Measurements from ENCODE around the gene KATNBL1.

Gene KATNBL1

DNA sequence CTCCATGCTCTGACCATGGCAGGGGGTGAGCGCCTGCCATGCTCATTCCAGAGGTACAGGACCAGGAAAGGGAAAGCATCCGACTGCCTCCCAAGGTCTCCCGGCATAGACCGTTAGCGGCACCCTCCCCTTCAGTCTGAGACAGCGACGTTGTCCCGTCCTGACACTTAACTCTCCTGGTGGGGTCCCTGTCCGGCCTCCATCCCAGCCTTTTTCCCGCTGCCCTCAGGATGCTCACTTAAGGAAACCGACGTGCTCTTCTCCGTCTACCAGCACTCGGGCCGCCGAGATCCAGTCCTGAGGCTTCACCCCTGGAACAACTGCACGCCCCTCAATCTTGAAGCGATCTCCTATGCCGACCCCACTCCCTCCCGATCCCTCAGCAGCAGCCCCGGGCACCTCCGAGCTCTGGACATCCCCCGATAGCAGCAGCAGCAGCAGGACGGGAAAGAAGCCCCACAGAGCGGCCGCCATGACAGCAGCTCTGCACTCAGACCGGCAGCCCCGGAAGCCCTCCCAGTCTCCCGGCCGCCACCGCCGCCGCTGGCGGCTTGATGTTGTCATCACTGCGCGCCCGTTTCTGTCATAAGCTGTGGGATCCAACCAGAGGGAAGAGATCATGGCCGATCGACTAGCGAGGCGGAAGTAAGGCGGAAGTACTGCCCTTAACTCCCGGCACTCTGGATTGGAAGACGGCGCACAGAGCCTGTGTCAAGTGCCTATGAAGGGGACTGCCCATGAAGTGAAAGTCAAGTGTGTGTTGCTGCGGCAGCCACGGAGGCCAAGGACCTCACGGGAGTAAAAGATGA, 108.3 kb downstream of the KATNBL1 start, which contains the start of the genes EMC7 and PGBD4 (continued):
- TF ChIP-seq, protein P1, sequence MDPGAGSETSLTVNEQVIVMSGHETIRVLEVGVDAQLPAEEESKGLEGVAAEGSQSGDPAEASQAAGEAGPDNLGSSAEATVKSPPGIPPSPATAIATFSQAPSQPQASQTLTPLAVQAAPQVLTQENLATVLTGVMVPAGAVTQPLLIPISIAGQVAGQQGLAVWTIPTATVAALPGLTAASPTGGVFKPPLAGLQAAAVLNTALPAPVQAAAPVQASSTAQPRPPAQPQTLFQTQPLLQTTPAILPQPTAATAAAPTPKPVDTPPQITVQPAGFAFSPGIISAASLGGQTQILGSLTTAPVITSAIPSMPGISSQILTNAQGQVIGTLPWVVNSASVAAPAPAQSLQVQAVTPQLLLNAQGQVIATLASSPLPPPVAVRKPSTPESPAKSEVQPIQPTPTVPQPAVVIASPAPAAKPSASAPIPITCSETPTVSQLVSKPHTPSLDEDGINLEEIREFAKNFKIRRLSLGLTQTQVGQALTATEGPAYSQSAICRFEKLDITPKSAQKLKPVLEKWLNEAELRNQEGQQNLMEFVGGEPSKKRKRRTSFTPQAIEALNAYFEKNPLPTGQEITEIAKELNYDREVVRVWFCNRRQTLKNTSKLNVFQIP (CRISPR knock-in tag; IDR thresholded peaks at IDR 0.05; ENCODE audit: borderline replicate concordance, low read depth), result no peak
- TF ChIP-seq, protein P2, sequence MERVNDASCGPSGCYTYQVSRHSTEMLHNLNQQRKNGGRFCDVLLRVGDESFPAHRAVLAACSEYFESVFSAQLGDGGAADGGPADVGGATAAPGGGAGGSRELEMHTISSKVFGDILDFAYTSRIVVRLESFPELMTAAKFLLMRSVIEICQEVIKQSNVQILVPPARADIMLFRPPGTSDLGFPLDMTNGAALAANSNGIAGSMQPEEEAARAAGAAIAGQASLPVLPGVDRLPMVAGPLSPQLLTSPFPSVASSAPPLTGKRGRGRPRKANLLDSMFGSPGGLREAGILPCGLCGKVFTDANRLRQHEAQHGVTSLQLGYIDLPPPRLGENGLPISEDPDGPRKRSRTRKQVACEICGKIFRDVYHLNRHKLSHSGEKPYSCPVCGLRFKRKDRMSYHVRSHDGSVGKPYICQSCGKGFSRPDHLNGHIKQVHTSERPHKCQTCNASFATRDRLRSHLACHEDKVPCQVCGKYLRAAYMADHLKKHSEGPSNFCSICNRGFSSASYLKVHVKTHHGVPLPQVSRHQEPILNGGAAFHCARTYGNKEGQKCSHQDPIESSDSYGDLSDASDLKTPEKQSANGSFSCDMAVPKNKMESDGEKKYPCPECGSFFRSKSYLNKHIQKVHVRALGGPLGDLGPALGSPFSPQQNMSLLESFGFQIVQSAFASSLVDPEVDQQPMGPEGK (CRISPR knock-in tag; IDR thresholded peaks at IDR 0.05; ENCODE audit: borderline replicate concordance), result no peak
- TF ChIP-seq TOX (CRISPR knock-in tag; IDR thresholded peaks at IDR 0.05; ENCODE audit: borderline replicate concordance), result no peak
- TF ChIP-seq ESRRG (CRISPR knock-in tag; IDR thresholded peaks at IDR 0.05), result no peak
- TF ChIP-seq ZNF70 (CRISPR knock-in tag; IDR thresholded peaks at IDR 0.05), result no peak
- TF ChIP-seq ZNF565 (CRISPR knock-in tag; conservative IDR thresholded peaks at IDR 0.05; ENCODE audit: low read depth), result no peak
- no peak for TF ChIP-seq ZFP30 (CRISPR knock-in tag; IDR thresholded peaks at IDR 0.05)
- TF ChIP-seq, protein P3, sequence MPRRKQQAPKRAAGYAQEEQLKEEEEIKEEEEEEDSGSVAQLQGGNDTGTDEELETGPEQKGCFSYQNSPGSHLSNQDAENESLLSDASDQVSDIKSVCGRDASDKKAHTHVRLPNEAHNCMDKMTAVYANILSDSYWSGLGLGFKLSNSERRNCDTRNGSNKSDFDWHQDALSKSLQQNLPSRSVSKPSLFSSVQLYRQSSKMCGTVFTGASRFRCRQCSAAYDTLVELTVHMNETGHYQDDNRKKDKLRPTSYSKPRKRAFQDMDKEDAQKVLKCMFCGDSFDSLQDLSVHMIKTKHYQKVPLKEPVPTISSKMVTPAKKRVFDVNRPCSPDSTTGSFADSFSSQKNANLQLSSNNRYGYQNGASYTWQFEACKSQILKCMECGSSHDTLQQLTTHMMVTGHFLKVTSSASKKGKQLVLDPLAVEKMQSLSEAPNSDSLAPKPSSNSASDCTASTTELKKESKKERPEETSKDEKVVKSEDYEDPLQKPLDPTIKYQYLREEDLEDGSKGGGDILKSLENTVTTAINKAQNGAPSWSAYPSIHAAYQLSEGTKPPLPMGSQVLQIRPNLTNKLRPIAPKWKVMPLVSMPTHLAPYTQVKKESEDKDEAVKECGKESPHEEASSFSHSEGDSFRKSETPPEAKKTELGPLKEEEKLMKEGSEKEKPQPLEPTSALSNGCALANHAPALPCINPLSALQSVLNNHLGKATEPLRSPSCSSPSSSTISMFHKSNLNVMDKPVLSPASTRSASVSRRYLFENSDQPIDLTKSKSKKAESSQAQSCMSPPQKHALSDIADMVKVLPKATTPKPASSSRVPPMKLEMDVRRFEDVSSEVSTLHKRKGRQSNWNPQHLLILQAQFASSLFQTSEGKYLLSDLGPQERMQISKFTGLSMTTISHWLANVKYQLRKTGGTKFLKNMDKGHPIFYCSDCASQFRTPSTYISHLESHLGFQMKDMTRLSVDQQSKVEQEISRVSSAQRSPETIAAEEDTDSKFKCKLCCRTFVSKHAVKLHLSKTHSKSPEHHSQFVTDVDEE (CRISPR knock-in tag; IDR thresholded peaks at IDR 0.05), result no peak
- TF ChIP-seq PPARA (CRISPR knock-in tag; IDR thresholded peaks at IDR 0.05; ENCODE audit: borderline replicate concordance), result no peak
- no peak for TF ChIP-seq SNAI2 (CRISPR knock-in tag; IDR thresholded peaks at IDR 0.05)

DNA sequence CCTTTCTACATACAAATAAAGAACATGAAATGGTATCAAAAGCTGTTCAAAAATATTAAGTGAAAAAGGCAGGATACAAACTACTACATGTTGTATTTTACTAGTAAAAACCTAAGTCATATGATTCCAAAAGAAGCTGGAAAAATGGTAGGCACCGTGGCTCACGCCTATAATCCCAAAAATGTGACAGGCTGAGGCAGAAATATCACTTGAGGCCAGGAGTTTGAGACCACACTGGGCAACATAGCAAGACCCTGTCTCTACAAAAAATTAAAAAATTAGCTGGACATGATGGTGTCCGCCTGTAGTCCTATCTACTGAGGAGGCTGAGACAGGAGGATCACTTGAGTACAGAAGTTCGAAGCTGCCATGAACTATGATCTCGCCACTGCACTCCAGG, 110.0 kb downstream of the KATNBL1 start:
- no peak for ATAC-seq
- TF ChIP-seq, protein P3 (CRISPR knock-in tag; IDR thresholded peaks at IDR 0.05), result no peak
- TF ChIP-seq ZC3H10 (CRISPR knock-in tag; IDR thresholded peaks at IDR 0.05) (no peak), ESRRG (CRISPR knock-in tag; IDR thresholded peaks at IDR 0.05) (no peak), ZFP3 (CRISPR knock-in tag; IDR thresholded peaks at IDR 0.05) (no peak), SNAI2 (CRISPR knock-in tag; IDR thresholded peaks at IDR 0.05) (no peak), ARNTL (CRISPR knock-in tag; IDR thresholded peaks at IDR 0.05; ENCODE audit: borderline replicate concordance, low read depth) (no peak)
- TF ChIP-seq, protein P4, sequence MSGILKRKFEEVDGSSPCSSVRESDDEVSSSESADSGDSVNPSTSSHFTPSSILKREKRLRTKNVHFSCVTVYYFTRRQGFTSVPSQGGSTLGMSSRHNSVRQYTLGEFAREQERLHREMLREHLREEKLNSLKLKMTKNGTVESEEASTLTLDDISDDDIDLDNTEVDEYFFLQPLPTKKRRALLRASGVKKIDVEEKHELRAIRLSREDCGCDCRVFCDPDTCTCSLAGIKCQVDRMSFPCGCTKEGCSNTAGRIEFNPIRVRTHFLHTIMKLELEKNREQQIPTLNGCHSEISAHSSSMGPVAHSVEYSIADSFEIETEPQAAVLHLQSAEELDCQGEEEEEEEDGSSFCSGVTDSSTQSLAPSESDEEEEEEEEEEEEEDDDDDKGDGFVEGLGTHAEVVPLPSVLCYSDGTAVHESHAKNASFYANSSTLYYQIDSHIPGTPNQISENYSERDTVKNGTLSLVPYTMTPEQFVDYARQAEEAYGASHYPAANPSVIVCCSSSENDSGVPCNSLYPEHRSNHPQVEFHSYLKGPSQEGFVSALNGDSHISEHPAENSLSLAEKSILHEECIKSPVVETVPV (CRISPR knock-in tag; IDR thresholded peaks at IDR 0.05), result no peak
- TF ChIP-seq, protein P1 (CRISPR knock-in tag; IDR thresholded peaks at IDR 0.05; ENCODE audit: borderline replicate concordance, low read depth), result no peak
